Endothelial cell of umbilical vein (primary cell): ENCODE measurements around the gene AGRN. TPM values are rescaled to one million over a fixed set of nuclear protein-coding genes. Genes with fewer than 3 reads are reported as not detected.

Experiments used
- BruUV-seq: library from RNA; stranded (reverse); fragments of 400-500 nt; replicated peaks from 2 replicates; lab custom pipeline; 2021; lab: Mats Ljungman, UMichigan
- CTCF ChIA-PET: fragments of 300-600, 350-600 bp; sonication (Branson Sonifier 250); formaldehyde crosslinking; loops from one replicate; lab custom pipeline; 2021; ENCODE audit warnings: antibody characterized with exemption, inconsistent platforms; lab: Charles Lee
- POLR2A ChIA-PET: fragments of 300-600, 350-600 bp; sonication (Branson Sonifier 250); formaldehyde crosslinking; loops from one replicate; lab custom pipeline; 2021; ENCODE audit warnings: antibody characterized with exemption, inconsistent platforms; lab: Charles Lee
- DNase-seq: peaks from one replicate; pipeline ENCODE4 v3.0.0-alpha.2; 2011; ENCODE audit warnings: low read depth, low spot score
- FAIRE-seq: peaks from 2 replicates; lab custom pipeline; 2011; peaks lifted over from hg19 to GRCh38; lab: Jason Lieb, UNC
- H2AFZ ChIP-seq: 2 replicates; pipeline ENCODE4 v1.6.0; 2012; ENCODE audit warnings: low read depth, low read length, control low read depth, inconsistent platforms
- H3K27ac ChIP-seq: 2 replicates; pipeline ENCODE4 v1.5.1; 2011; ENCODE audit warnings: low read depth, mild to moderate bottlenecking, control low read depth, low read length, moderate library complexity; ENCODE audit not compliant: insufficient read depth
- H3K27me3 ChIP-seq, 2 experiments: 2 replicates each; pipeline versions ENCODE4 v1.6.0 to v1.6.1; 2011; ENCODE audit warnings: low read length in 2 of 2, mixed read lengths in 1 of 2; ENCODE audit not compliant: control insufficient read depth in 2 of 2, insufficient read depth in 2 of 2
- H3K36me3 ChIP-seq, 2 experiments: 2 replicates in 1 of 2; 3 replicates in 1 of 2; pipeline ENCODE4 v1.5.1; 2011; ENCODE audit warnings: low read length in 2 of 2, mild to moderate bottlenecking in 1 of 2, moderate library complexity in 1 of 2; ENCODE audit not compliant: control insufficient read depth in 2 of 2, insufficient read depth in 2 of 2; ENCODE audit errors: extremely low read depth in 1 of 2
- H3K4me1 ChIP-seq: 3 replicates; pipeline ENCODE4 v1.5.1; 2011; ENCODE audit warnings: mild to moderate bottlenecking, low read length; ENCODE audit not compliant: control insufficient read depth, insufficient read depth; ENCODE audit errors: extremely low read depth
- H3K4me2 ChIP-seq: 2 replicates; pipeline ENCODE4 v1.6.1; 2011; ENCODE audit warnings: low read length, control low read depth, mixed read lengths; ENCODE audit not compliant: insufficient read depth
- H3K4me3 ChIP-seq, 3 experiments: fragments of 200-600 bp in 1 of 3; sonication (generic), shearing (Covaris generic) in 1 of 3; replicated peaks in 1 of 3; 2 replicates each; pipeline ENCODE4 v1.5.1; 2011 to 2016; ENCODE audit warnings: control low read depth in 3 of 3, low read length in 3 of 3, mild to moderate bottlenecking in 2 of 3, inconsistent platforms in 1 of 3, low read depth in 1 of 3, moderate library complexity in 1 of 3; ENCODE audit not compliant: insufficient read depth in 1 of 3
- H3K79me2 ChIP-seq: 2 replicates; pipeline ENCODE4 v1.6.0; 2012; ENCODE audit warnings: low read length, inconsistent platforms; ENCODE audit not compliant: control insufficient read depth, insufficient read depth
- H3K9ac ChIP-seq: replicated peaks from 2 replicates; pipeline ENCODE3; 2011; ENCODE audit warnings: low read length, control low read depth; ENCODE audit not compliant: insufficient read depth; ENCODE audit errors: extremely low read depth
- H3K9me1 ChIP-seq: replicated peaks from 3 replicates; pipeline ENCODE4 v1.6.0; 2011; ENCODE audit warnings: mild to moderate bottlenecking, low read length; ENCODE audit not compliant: control insufficient read depth, insufficient read depth; ENCODE audit errors: extremely low read depth
- H3K9me3 ChIP-seq: replicated peaks from 2 replicates; pipeline ENCODE4 v1.5.1; 2012; ENCODE audit warnings: low read length, inconsistent platforms; ENCODE audit not compliant: control insufficient read depth, insufficient read depth
- H4K20me1 ChIP-seq: replicated peaks from 2 replicates; pipeline ENCODE3; 2011; ENCODE audit warnings: mild to moderate bottlenecking, low read length; ENCODE audit not compliant: control insufficient read depth, insufficient read depth; ENCODE audit errors: extremely low read depth
- EZH2 ChIP-seq: IDR thresholded peaks from 2 replicates; pipeline ENCODE4 v1.6.1; 2012; ENCODE audit warnings: borderline replicate concordance, low read depth, mild to moderate bottlenecking, moderate library complexity, low read length, inconsistent platforms; ENCODE audit not compliant: severe bottlenecking
- FOS ChIP-seq: IDR thresholded peaks from 2 replicates; pipeline ENCODE4 v1.6.1; 2011; ENCODE audit warnings: mild to moderate bottlenecking, low read length, moderate library complexity, borderline replicate concordance; ENCODE audit not compliant: insufficient read depth
- GATA2 ChIP-seq: IDR thresholded peaks from 2 replicates; pipeline ENCODE4 v1.7.0; 2011; ENCODE audit warnings: low read depth, mild to moderate bottlenecking, moderate library complexity, mixed read lengths, low read length; ENCODE audit not compliant: insufficient read length, insufficient read depth
- JUN ChIP-seq: IDR thresholded peaks from 2 replicates; pipeline ENCODE4 v1.6.1; 2011; ENCODE audit warnings: borderline replicate concordance, low read depth; ENCODE audit not compliant: insufficient read length, insufficient read depth
- MAX ChIP-seq: IDR thresholded peaks from 2 replicates; pipeline ENCODE4 v1.6.1; 2011; ENCODE audit not compliant: insufficient read depth, insufficient read length
- MYC ChIP-seq: IDR thresholded peaks from one replicate; pipeline ENCODE4 v1.6.1; 2011; ENCODE audit warnings: mild to moderate bottlenecking, low read depth, low read length
- POLR2AphosphoS5 ChIP-seq: IDR thresholded peaks from 2 replicates; pipeline ENCODE4 v1.6.1; 2012; ENCODE audit warnings: low read depth, mild to moderate bottlenecking, control low read depth, low read length, moderate library complexity; ENCODE audit not compliant: insufficient read depth
- dilution Hi-C: fragments of 300-500 bp; cut with MboI; formaldehyde crosslinking; loops from one replicate; pipeline ENCODE4 v1.15.0; 2019; ENCODE audit warnings: low sequenced_read_pairs; ENCODE audit not compliant: extremely low pct_ligation_motif_present
- intact Hi-C: fragments of 100-400 bp; cut with micrococcal nuclease; formaldehyde crosslinking; loops from one replicate; pipeline ENCODE4 v1.10.0; 2022
- polyA plus RNA-seq, 4 experiments: library from polyadenylated mRNA; depleted of rRNA in 3 of 4; stranded (reverse) in 3 of 4; unstranded in 1 of 4; fragments of >200 nt; gene quantifications; 2 replicates each; pipeline versions ENCODE4 v1.2.1 to v1.2.3, GENCODE V29; 2011 to 2012; ENCODE audit warnings: missing spikeins in 1 of 4
- total RNA-seq: library from RNA; stranded (reverse); gene quantifications from 2 replicates; pipeline ENCODE4 v1.2.3, GENCODE V29; 2021
- TF ChIP-seq, protein P1 (sequence below), 2 donors: IDR thresholded peaks; 1 replicate in 1 of 2; 2 replicates in 1 of 2; pipeline ENCODE4 v1.5.1; 2011; ENCODE audit warnings: low read length in 2 of 2, mild to moderate bottlenecking in 2 of 2, moderate library complexity in 2 of 2, control low read depth in 1 of 2, inconsistent platforms in 1 of 2, low read depth in 1 of 2; ENCODE audit not compliant: insufficient read depth in 1 of 2; ENCODE audit errors: extremely low read depth in 1 of 2

The AGRN gene
- total and polyA plus RNA-seq, 2 donors (not counting 3 experiments of a cell fraction or from before 2014, with no cell fraction given): 66.6 to 67.8 TPM

- Histone ChIP-seq H3K9me1 (no peaks in the 10 kb centered on the region), H3K36me3 (peaks cover 0 to 14% of the 10 kb centered on the region in 2 experiments), H4K20me1 (no peaks in the 10 kb centered on the region), H3K4me2 (no peak overlapping the region), H2AFZ (no peak overlapping the region), H3K9me3 (no peaks in the 10 kb centered on the region), H3K27ac (no peak overlapping the region), H3K9ac (no peak overlapping the region), H3K27me3 (no peaks in the 10 kb centered on the region), H3K4me3 (no peak overlapping the region), H3K4me1 (peaks cover 7% of the 10 kb centered on the region), H3K79me2 (no peaks in the 10 kb centered on the region)
- FAIRE-seq (no peak), DNase-seq (no peak)
- POLR2A ChIA-PET: no interaction called here
- intact Hi-C loops: loop anchor here (2.0 kb wide), 2 partner anchors 21 to 75 kb away; partner anchors contain the start of genes AGRN and C1orf159
- CTCF ChIA-PET: interaction anchor here (1.7 kb wide), 1 partner anchor 10 kb away, joined by 6 read pairs; no protein-coding TSS in a partner anchor
- dilution Hi-C loops: no loop called here
- no TSS peak for BruUV-seq
- TF ChIP-seq MAX (no peak), MYC (no peak), FOS (no peak), EZH2 (no peak), JUN (no peak), POLR2AphosphoS5 (no peak), GATA2 (no peak)
- TF ChIP-seq, protein P1, sequence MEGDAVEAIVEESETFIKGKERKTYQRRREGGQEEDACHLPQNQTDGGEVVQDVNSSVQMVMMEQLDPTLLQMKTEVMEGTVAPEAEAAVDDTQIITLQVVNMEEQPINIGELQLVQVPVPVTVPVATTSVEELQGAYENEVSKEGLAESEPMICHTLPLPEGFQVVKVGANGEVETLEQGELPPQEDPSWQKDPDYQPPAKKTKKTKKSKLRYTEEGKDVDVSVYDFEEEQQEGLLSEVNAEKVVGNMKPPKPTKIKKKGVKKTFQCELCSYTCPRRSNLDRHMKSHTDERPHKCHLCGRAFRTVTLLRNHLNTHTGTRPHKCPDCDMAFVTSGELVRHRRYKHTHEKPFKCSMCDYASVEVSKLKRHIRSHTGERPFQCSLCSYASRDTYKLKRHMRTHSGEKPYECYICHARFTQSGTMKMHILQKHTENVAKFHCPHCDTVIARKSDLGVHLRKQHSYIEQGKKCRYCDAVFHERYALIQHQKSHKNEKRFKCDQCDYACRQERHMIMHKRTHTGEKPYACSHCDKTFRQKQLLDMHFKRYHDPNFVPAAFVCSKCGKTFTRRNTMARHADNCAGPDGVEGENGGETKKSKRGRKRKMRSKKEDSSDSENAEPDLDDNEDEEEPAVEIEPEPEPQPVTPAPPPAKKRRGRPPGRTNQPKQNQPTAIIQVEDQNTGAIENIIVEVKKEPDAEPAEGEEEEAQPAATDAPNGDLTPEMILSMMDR (IDR thresholded peaks at IDR 0.05; ENCODE audit: extremely low read depth in 1 of 2, insufficient read depth in 1 of 2, low read depth in 1 of 2, low read length in 2 of 2): no peak
Observed at GRCh38 chr1:1041873-1042272, 22.0 kb downstream of the AGRN start.
